A549 (cell line): ENCODE data around the gene IL4I1. TPM values are rescaled to one million over a fixed set of nuclear protein-coding genes. Genes with fewer than 3 reads are reported as not detected.

Experiments
- ATAC-seq, 2 experiments: fragments of 200-7000 bp in 1 of 2; fragments of >200 bp in 1 of 2; cut with Nextera tagmentation in 1 of 2; cut with Tn5 transposase in 1 of 2; 3 replicates each; pipeline versions ENCODE4 v1.8.0 to v1.9.1; 2018 to 2020; ENCODE audit warnings: mild to moderate bottlenecking in 1 of 2, moderate library complexity in 1 of 2
- CTCF ChIA-PET: fragments of 300-600 bp; sonication (Branson Sonifier 250); formaldehyde crosslinking; extraction: SDS; loops from one replicate; lab custom pipeline; 2021; ENCODE audit warnings: antibody characterized with exemption, inconsistent platforms; lab: Yijun Ruan, JAX
- POLR2A ChIA-PET: fragments of 350-600 bp; formaldehyde crosslinking; extraction: SDS; loops from one replicate; lab custom pipeline; 2021; ENCODE audit warnings: antibody characterized with exemption, inconsistent platforms; lab: Yijun Ruan, JAX
- DNase-seq, 2 experiments: peaks; one replicate each; pipeline versions ENCODE4 v3.0.0 to v3.0.0-alpha.2; 2011 to 2016; ENCODE audit warnings: low read depth in 1 of 2, low spot score in 1 of 2
- FAIRE-seq: peaks from 2 replicates; lab custom pipeline; 2011; peaks lifted over from hg19 to GRCh38; lab: Jason Lieb, UNC
- H3K27ac ChIP-seq, 2 experiments: fragments of >200 bp; sonication (Bioruptor Twin); formaldehyde crosslinking; 3 replicates each; pipeline ENCODE4 v1.5.1; 2016 to 2017
- H3K4me1 ChIP-seq: fragments of >200 bp; sonication (Bioruptor Twin); formaldehyde crosslinking; 3 replicates; pipeline ENCODE4 v1.6.1; 2016
- H3K4me2 ChIP-seq: fragments of >200 bp; sonication (Bioruptor Twin); formaldehyde crosslinking; 3 replicates; pipeline ENCODE4 v1.6.1; 2016
- H3K4me3 ChIP-seq: fragments of >200 bp; sonication (Bioruptor Twin); formaldehyde crosslinking; 3 replicates; pipeline ENCODE4 v1.5.1; 2016
- H3K9me3 ChIP-seq: fragments of >200 bp; sonication (Bioruptor Twin); formaldehyde crosslinking; 3 replicates; pipeline ENCODE4 v1.6.1; 2016
- ATOH8 ChIP-seq: fragments of 250-450 bp; sonication (Bioruptor Pico); IDR thresholded peaks from 2 replicates; pipeline ENCODE4 v1.5.0; 2020; ENCODE audit warnings: low read depth, mild to moderate bottlenecking, moderate library complexity
- CBX2 ChIP-seq: fragments of 200-600 bp; sonication (generic); IDR thresholded peaks from 2 replicates; pipeline ENCODE4 v1.6.1; 2016; ENCODE audit warnings: low read depth, mild to moderate bottlenecking, borderline replicate concordance
- CBX8 ChIP-seq: fragments of 200-600 bp; sonication (generic); IDR thresholded peaks from 2 replicates; pipeline ENCODE4 v1.6.1; 2016
- CTCF ChIP-seq: fragments of >200 bp; sonication (Bioruptor Twin); formaldehyde crosslinking; IDR thresholded peaks from 3 replicates; pipeline ENCODE4 v1.5.1; 2016
- EHMT2 ChIP-seq: fragments of 200-600 bp; sonication (generic); IDR thresholded peaks from 2 replicates; pipeline ENCODE4 v1.6.1; 2016; ENCODE audit warnings: antibody characterized with exemption, low read depth, mild to moderate bottlenecking, moderate library complexity
- EP300 ChIP-seq, 2 experiments: fragments of >200 bp; sonication (Bioruptor Twin); formaldehyde crosslinking; IDR thresholded peaks; 2 replicates in 1 of 2; 3 replicates in 1 of 2; pipeline ENCODE4 v1.6.1; 2016 to 2017
- ESRRA ChIP-seq: fragments of 150-350 bp; IDR thresholded peaks from 2 replicates; pipeline ENCODE4 v1.6.1; 2014; ENCODE audit warnings: mild to moderate bottlenecking, low read length, borderline replicate concordance
- GATA3 ChIP-seq: IDR thresholded peaks from 2 replicates; pipeline ENCODE4 v1.6.1; 2012; ENCODE audit warnings: borderline replicate concordance
- HEYL ChIP-seq: fragments of 250-450 bp; sonication (Bioruptor Pico); IDR thresholded peaks from 2 replicates; pipeline ENCODE4 v1.8.0; 2021; ENCODE audit warnings: mild to moderate bottlenecking, moderate library complexity
- HOXA7 ChIP-seq: fragments of 250-450 bp; sonication (Bioruptor Pico); IDR thresholded peaks from 2 replicates; pipeline ENCODE4 v1.5.0; 2020; ENCODE audit warnings: mild to moderate bottlenecking, moderate library complexity
- HOXB13 ChIP-seq: fragments of 250-450 bp; sonication (Bioruptor Pico); IDR thresholded peaks from 2 replicates; pipeline ENCODE4 v1.5.0; 2020; ENCODE audit warnings: low read depth, mild to moderate bottlenecking, moderate library complexity
- JUN ChIP-seq, 2 experiments: fragments of >200 bp; sonication (Bioruptor Twin); formaldehyde crosslinking; IDR thresholded peaks; 2 replicates in 1 of 2; 3 replicates in 1 of 2; pipeline ENCODE4 v1.6.1; 2016 to 2017
- KDM5A ChIP-seq: fragments of 200-600 bp; sonication (generic); IDR thresholded peaks from 2 replicates; pipeline ENCODE4 v1.6.1; 2016; ENCODE audit warnings: antibody characterized with exemption, mild to moderate bottlenecking
- PHF8 ChIP-seq: fragments of 200-600 bp; sonication (generic); IDR thresholded peaks from 2 replicates; pipeline ENCODE4 v1.6.1; 2016; ENCODE audit warnings: low read depth, mild to moderate bottlenecking, antibody characterized with exemption, moderate library complexity, borderline replicate concordance
- SREBF2 ChIP-seq: fragments of 450-650 bp; IDR thresholded peaks from 2 replicates; pipeline ENCODE4 v1.6.1; 2014; ENCODE audit warnings: mild to moderate bottlenecking, moderate library complexity
- WGBS: methylation state at CpG from one replicate; pipeline ENCODE4 v1.1.6; 2017; ENCODE audit errors: missing lambda C conversion rate; 5-methylcytosine and 5-hydroxymethylcytosine counted together
- polyA plus RNA-seq, 4 experiments: library from polyadenylated mRNA; depleted of rRNA in 3 of 4; stranded (reverse); fragments of >200 nt; fragmentation: RNase III in 1 of 4; extraction: RNeasy Plus Mini Kit Qiagen cat#74134 plus additional on column Dnase treatment in 1 of 4; gene quantifications; 2 replicates in 3 of 4; 3 replicates in 1 of 4; pipeline ENCODE4 v1.2.3, GENCODE V29; 2011 to 2017
- TF ChIP-seq, protein P1 (sequence below): fragments of >200 bp; sonication (Bioruptor Twin); formaldehyde crosslinking; IDR thresholded peaks from 2 replicates; pipeline ENCODE4 v1.6.1; 2016
- TF ChIP-seq, protein P2 (sequence below): fragments of 200-600 bp; sonication (generic); IDR thresholded peaks from 2 replicates; pipeline ENCODE4 v1.6.1; 2016; ENCODE audit warnings: antibody characterized with exemption, mild to moderate bottlenecking, moderate library complexity
- TF ChIP-seq, protein P3 (sequence below): IDR thresholded peaks from 2 replicates; pipeline ENCODE4 v1.6.1; 2012
- TF ChIP-seq, protein P4 (sequence below): IDR thresholded peaks from 2 replicates; pipeline ENCODE4 v1.6.1; 2012; ENCODE audit warnings: low read depth, borderline replicate concordance

IL4I1 gene
- polyA plus RNA-seq, 2 of the 4 experiments (the other 2 are of a cell fraction): 0.18 to 0.62 TPM

- FAIRE-seq (no peak), ATAC-seq (no peak), DNase-seq (no peak)
- TF ChIP-seq, protein P1, sequence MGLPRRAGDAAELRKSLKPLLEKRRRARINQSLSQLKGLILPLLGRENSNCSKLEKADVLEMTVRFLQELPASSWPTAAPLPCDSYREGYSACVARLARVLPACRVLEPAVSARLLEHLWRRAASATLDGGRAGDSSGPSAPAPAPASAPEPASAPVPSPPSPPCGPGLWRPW: no peak
- TF ChIP-seq, protein P2, sequence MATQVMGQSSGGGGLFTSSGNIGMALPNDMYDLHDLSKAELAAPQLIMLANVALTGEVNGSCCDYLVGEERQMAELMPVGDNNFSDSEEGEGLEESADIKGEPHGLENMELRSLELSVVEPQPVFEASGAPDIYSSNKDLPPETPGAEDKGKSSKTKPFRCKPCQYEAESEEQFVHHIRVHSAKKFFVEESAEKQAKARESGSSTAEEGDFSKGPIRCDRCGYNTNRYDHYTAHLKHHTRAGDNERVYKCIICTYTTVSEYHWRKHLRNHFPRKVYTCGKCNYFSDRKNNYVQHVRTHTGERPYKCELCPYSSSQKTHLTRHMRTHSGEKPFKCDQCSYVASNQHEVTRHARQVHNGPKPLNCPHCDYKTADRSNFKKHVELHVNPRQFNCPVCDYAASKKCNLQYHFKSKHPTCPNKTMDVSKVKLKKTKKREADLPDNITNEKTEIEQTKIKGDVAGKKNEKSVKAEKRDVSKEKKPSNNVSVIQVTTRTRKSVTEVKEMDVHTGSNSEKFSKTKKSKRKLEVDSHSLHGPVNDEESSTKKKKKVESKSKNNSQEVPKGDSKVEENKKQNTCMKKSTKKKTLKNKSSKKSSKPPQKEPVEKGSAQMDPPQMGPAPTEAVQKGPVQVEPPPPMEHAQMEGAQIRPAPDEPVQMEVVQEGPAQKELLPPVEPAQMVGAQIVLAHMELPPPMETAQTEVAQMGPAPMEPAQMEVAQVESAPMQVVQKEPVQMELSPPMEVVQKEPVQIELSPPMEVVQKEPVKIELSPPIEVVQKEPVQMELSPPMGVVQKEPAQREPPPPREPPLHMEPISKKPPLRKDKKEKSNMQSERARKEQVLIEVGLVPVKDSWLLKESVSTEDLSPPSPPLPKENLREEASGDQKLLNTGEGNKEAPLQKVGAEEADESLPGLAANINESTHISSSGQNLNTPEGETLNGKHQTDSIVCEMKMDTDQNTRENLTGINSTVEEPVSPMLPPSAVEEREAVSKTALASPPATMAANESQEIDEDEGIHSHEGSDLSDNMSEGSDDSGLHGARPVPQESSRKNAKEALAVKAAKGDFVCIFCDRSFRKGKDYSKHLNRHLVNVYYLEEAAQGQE: no peak
- TF ChIP-seq, protein P3, sequence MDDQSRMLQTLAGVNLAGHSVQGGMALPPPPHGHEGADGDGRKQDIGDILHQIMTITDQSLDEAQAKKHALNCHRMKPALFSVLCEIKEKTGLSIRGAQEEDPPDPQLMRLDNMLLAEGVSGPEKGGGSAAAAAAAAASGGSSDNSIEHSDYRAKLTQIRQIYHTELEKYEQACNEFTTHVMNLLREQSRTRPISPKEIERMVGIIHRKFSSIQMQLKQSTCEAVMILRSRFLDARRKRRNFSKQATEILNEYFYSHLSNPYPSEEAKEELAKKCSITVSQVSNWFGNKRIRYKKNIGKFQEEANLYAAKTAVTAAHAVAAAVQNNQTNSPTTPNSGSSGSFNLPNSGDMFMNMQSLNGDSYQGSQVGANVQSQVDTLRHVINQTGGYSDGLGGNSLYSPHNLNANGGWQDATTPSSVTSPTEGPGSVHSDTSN: no peak
- no peak for TF ChIP-seq CBX2
- TF ChIP-seq HOXB13 (CRISPR knock-in tag): no peak
- TF ChIP-seq, protein P4, sequence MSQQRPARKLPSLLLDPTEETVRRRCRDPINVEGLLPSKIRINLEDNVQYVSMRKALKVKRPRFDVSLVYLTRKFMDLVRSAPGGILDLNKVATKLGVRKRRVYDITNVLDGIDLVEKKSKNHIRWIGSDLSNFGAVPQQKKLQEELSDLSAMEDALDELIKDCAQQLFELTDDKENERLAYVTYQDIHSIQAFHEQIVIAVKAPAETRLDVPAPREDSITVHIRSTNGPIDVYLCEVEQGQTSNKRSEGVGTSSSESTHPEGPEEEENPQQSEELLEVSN: no peak
- TF ChIP-seq SREBF2: no peak
- TF ChIP-seq JUN (IDR thresholded peaks at IDR 0.05): no peak
- TF ChIP-seq ESRRA: no peak
- no peak for TF ChIP-seq GATA3
- no peak for TF ChIP-seq EP300 (IDR thresholded peaks at IDR 0.05)
- TF ChIP-seq HOXA7 (CRISPR knock-in tag): no peak
- no peak for TF ChIP-seq CTCF
- TF ChIP-seq KDM5A: no peak
- TF ChIP-seq CBX8: no peak
- TF ChIP-seq PHF8: no peak
- no peak for TF ChIP-seq HEYL (CRISPR knock-in tag)
- TF ChIP-seq EHMT2: no peak
- TF ChIP-seq ATOH8: no peak
- Histone ChIP-seq H3K4me1 (peaks cover 4% of the 10 kb centered on the region; the same call in 1 of the 3 replicates), H3K4me3 (no peak overlapping the region), H3K27ac (no peak overlapping the region), H3K4me2 (no peak overlapping the region), H3K9me3 (no peaks in the 10 kb centered on the region)
- POLR2A ChIA-PET: no interaction called here
- CTCF ChIA-PET: interaction anchor here (0.8 to 3.2 kb wide), 5 partner anchors 9 to 164 kb away, joined by 3 to 7 read pairs (median 4); no protein-coding TSS in a partner anchor
- WGBS: 73% methylated on average over 3 of the region's 3 CpGs
These were observed 51.3 kb downstream of the IL4I1 start for GRCh38 chr19:49845414-49845813.
